ENCODE measurements around the gene THAP10. TPM values are rescaled to one million over a fixed set of nuclear protein-coding genes. Genes with fewer than 3 reads are reported as not detected.
"Not testable (repeated sequence)": the region's sequence is repeated elsewhere in the genome, so short reads cannot be mapped to it uniquely, and the experiment has no call there.

The THAP10 gene
- polyA plus RNA-seq, 3 donors: 6.6 to 10.4 (median 7.9) TPM

- DNase-seq (ENCODE audit: extremely low read depth in 1 of 11, low read depth in 9 of 11, low spot score in 4 of 11): not testable (repeated sequence)
These were observed 33.5 kb downstream of the THAP10 start for GRCh38 chr15:70858614-70859321.

- no peak for DNase-seq (ENCODE audit: extremely low read depth in 1 of 11, low read depth in 9 of 11, low spot score in 4 of 11)
These were observed 34.5 kb downstream of the THAP10 start for GRCh38 chr15:70857562-70858285.

GRCh38 chr15:70856884-70857561, 35.2 kb downstream of the THAP10 start:
- no peak for DNase-seq (ENCODE audit: extremely low read depth in 1 of 11, low read depth in 9 of 11, low spot score in 4 of 11)

GRCh38 chr15:70856177-70856883, 35.9 kb downstream of the THAP10 start:
- no peak for DNase-seq (ENCODE audit: extremely low read depth in 1 of 11, low read depth in 9 of 11, low spot score in 4 of 11)

GRCh38 chr15:70855764-70856163, 36.5 kb downstream of the THAP10 start:
- no peak for DNase-seq (ENCODE audit: extremely low read depth in 1 of 11, low read depth in 9 of 11, low spot score in 4 of 11)

- DNase-seq (ENCODE audit: extremely low read depth in 1 of 11, low read depth in 9 of 11, low spot score in 4 of 11): no peak
These were observed 37.6 kb downstream of the THAP10 start for GRCh38 chr15:70854666-70854976.

- peak in 2 of 11 donors; percentile 39 to 58 for DNase-seq (ENCODE audit: extremely low read depth in 1 of 11, low read depth in 9 of 11, low spot score in 4 of 11)
These were observed 38.1 kb downstream of the THAP10 start, which contains the start of gene LARP6 for GRCh38 chr15:70853973-70854665. LARP6 (minus strand) TSS chr15:70854157; CDS start chr15:70854088, 69 bp downstream.

- peak in 2 of 11 donors; percentile 28 to 31 for DNase-seq (ENCODE audit: extremely low read depth in 1 of 11, low read depth in 9 of 11, low spot score in 4 of 11)
These were observed 38.8 kb downstream of the THAP10 start for GRCh38 chr15:70853318-70853972.

GRCh38 chr15:70852501-70853317, 39.5 kb downstream of the THAP10 start:
- no peak for DNase-seq (ENCODE audit: extremely low read depth in 1 of 11, low read depth in 9 of 11, low spot score in 4 of 11)

GRCh38 chr15:70851889-70852288, 40.3 kb downstream of the THAP10 start:
- no peak for DNase-seq (ENCODE audit: extremely low read depth in 1 of 11, low read depth in 9 of 11, low spot score in 4 of 11)

GRCh38 chr15:70845602-70846360, 46.5 kb downstream of the THAP10 start:
- DNase-seq (ENCODE audit: extremely low read depth in 1 of 11, low read depth in 9 of 11, low spot score in 4 of 11): no peak

GRCh38 chr15:70837476-70837875, 54.8 kb downstream of the THAP10 start:
- DNase-seq (ENCODE audit: extremely low read depth in 1 of 11, low read depth in 9 of 11, low spot score in 4 of 11): no peak

GRCh38 chr15:70835841-70836240, 56.4 kb downstream of the THAP10 start:
- no peak for DNase-seq (ENCODE audit: extremely low read depth in 1 of 11, low read depth in 9 of 11, low spot score in 4 of 11)

GRCh38 chr15:70835415-70835814, 56.8 kb downstream of the THAP10 start:
- DNase-seq (ENCODE audit: extremely low read depth in 1 of 11, low read depth in 9 of 11, low spot score in 4 of 11): no peak

GRCh38 chr15:70834999-70835398, 57.2 kb downstream of the THAP10 start:
- DNase-seq (ENCODE audit: extremely low read depth in 1 of 11, low read depth in 9 of 11, low spot score in 4 of 11): no peak

- DNase-seq (ENCODE audit: extremely low read depth in 1 of 11, low read depth in 9 of 11, low spot score in 4 of 11): no peak
These were observed 58.1 kb downstream of the THAP10 start for GRCh38 chr15:70833861-70834765.
